SK-N-SH (cell line): ENCODE data around the gene CYB561A3. TPM values are rescaled to one million over a fixed set of nuclear protein-coding genes. Genes with fewer than 3 reads are reported as not detected.
A peak's percentile ranks its signal among the peaks of the same experiment; 100 is the strongest.

ENCODE experiments used
- CTCF ChIA-PET: fragments of 300-600, 350-600 bp; formaldehyde crosslinking; extraction: SDS; loops from one replicate; lab custom pipeline; 2021; lab: Yijun Ruan, JAX
- POLR2A ChIA-PET: fragments of 350-600 bp; sonication (Branson Sonifier 250); formaldehyde crosslinking; extraction: SDS; loops from one replicate; lab custom pipeline; 2020; ENCODE audit warnings: antibody characterized with exemption, inconsistent platforms; lab: Yijun Ruan, JAX
- DNase-seq: peaks from one replicate; pipeline ENCODE4 v3.0.0; 2012
- H2AFZ ChIP-seq: fragments of 200-600 bp; sonication (generic); 2 replicates; pipeline ENCODE4 v1.8.1; 2016; ENCODE audit warnings: antibody characterized with exemption, mild to moderate bottlenecking, low read depth
- H3F3A ChIP-seq: fragments of 200-600 bp; sonication (generic); replicated peaks from 2 replicates; pipeline ENCODE3; 2016; ENCODE audit warnings: antibody characterized with exemption, mild to moderate bottlenecking; ENCODE audit not compliant: insufficient read depth
- H3K27ac ChIP-seq, 2 experiments: fragments of 200-500 bp in 1 of 2; fragments of 200-600 bp in 1 of 2; sonication (Bioruptor generic) in 1 of 2; sonication (generic), shearing (Covaris generic) in 1 of 2; 2 replicates each; pipeline versions ENCODE4 v1.5.1 to v1.6.1; 2014 to 2016; ENCODE audit warnings: low read depth in 2 of 2, inconsistent platforms in 1 of 2, low read length in 1 of 2, mild to moderate bottlenecking in 1 of 2, mixed read lengths in 1 of 2
- H3K27me3 ChIP-seq: fragments of 200-600 bp; sonication (generic), shearing (Covaris generic); 2 replicates; pipeline ENCODE4 v1.6.1; 2016; ENCODE audit warnings: mixed run types; ENCODE audit not compliant: insufficient read depth
- H3K36me3 ChIP-seq, 2 experiments: fragments of 200-500 bp in 1 of 2; fragments of 200-600 bp in 1 of 2; sonication (Bioruptor generic) in 1 of 2; sonication (generic) in 1 of 2; replicated peaks in 1 of 2; 2 replicates each; pipeline versions ENCODE3 to v1.5.1; 2014 to 2016; ENCODE audit warnings: low read length in 1 of 2, mild to moderate bottlenecking in 1 of 2; ENCODE audit not compliant: insufficient read depth in 2 of 2, control insufficient read depth in 1 of 2
- H3K4me1 ChIP-seq, 2 experiments: fragments of 200-500 bp in 1 of 2; fragments of 200-600 bp in 1 of 2; sonication (Bioruptor generic) in 1 of 2; sonication (generic), shearing (Covaris generic) in 1 of 2; 2 replicates each; pipeline versions ENCODE4 v1.5.1 to v1.6.1; 2014 to 2016; ENCODE audit warnings: low read depth in 1 of 2, low read length in 1 of 2, mixed run types in 1 of 2; ENCODE audit not compliant: insufficient read depth in 2 of 2, control insufficient read depth in 1 of 2
- H3K4me2 ChIP-seq: fragments of 200-600 bp; sonication (generic), shearing (Covaris generic); 2 replicates; pipeline ENCODE4 v1.6.1; 2017; ENCODE audit warnings: mixed run types
- H3K4me3 ChIP-seq, 2 experiments: fragments of 200-500 bp in 1 of 2; fragments of 200-600 bp in 1 of 2; sonication (Bioruptor generic) in 1 of 2; sonication (generic), shearing (Covaris generic) in 1 of 2; 2 replicates each; pipeline versions ENCODE4 v1.5.1 to v1.8.1; 2014 to 2016; ENCODE audit warnings: low read depth in 2 of 2, inconsistent platforms in 1 of 2, low read length in 1 of 2, mild to moderate bottlenecking in 1 of 2, mixed read lengths in 1 of 2, moderate library complexity in 1 of 2
- H3K79me2 ChIP-seq: fragments of 200-600 bp; sonication (generic); 2 replicates; pipeline ENCODE4 v1.8.1; 2017; ENCODE audit warnings: mild to moderate bottlenecking; ENCODE audit not compliant: insufficient read depth
- H3K9ac ChIP-seq: fragments of 200-600 bp; sonication (generic); 2 replicates; pipeline ENCODE4 v1.6.1; 2017; ENCODE audit warnings: mixed run types
- H3K9me2 ChIP-seq: fragments of 200-600 bp; sonication (generic); 2 replicates; pipeline ENCODE4 v1.6.1; 2017; ENCODE audit warnings: mixed run types
- H3K9me3 ChIP-seq: fragments of 200-600 bp; sonication (generic); 2 replicates; pipeline ENCODE4 v1.6.1; 2017; ENCODE audit warnings: mixed run types, mild to moderate bottlenecking, moderate library complexity
- H4K20me1 ChIP-seq: fragments of 200-600 bp; sonication (generic); 2 replicates; pipeline ENCODE4 v1.6.1; 2017; ENCODE audit warnings: mild to moderate bottlenecking, mixed run types; ENCODE audit not compliant: insufficient read depth
- CHD2 ChIP-seq: fragments of 150-350 bp; IDR thresholded peaks from 2 replicates; pipeline ENCODE4 v1.6.1; 2018; ENCODE audit warnings: low read length; ENCODE audit not compliant: partially characterized antibody
- EP300 ChIP-seq, 2 experiments: IDR thresholded peaks; 2 replicates each; pipeline versions ENCODE4 v1.4.0 to v1.6.1; 2012; ENCODE audit warnings: borderline replicate concordance in 1 of 2, low read depth in 1 of 2, low read length in 1 of 2
- EZH2phosphoT487 ChIP-seq: fragments of 200-600 bp; sonication (generic); IDR thresholded peaks from 2 replicates; pipeline ENCODE4 v1.6.1; 2017; ENCODE audit warnings: low read depth, mixed run types, mild to moderate bottlenecking, antibody characterized with exemption, moderate library complexity, borderline replicate concordance
- FOXJ3 ChIP-seq: sonication (generic); formaldehyde crosslinking; IDR thresholded peaks from 2 replicates; pipeline ENCODE4 v1.5.1; 2020; ENCODE audit warnings: mild to moderate bottlenecking, missing genetic modification reagents
- FOXM1 ChIP-seq: IDR thresholded peaks from 2 replicates; pipeline ENCODE4 v1.4.0; 2012; ENCODE audit warnings: low read depth, mild to moderate bottlenecking
- GATA2 ChIP-seq: sonication (generic); formaldehyde crosslinking; IDR thresholded peaks from 2 replicates; pipeline ENCODE4 v1.5.0; 2020; ENCODE audit warnings: mild to moderate bottlenecking, missing genetic modification reagents
- JUND ChIP-seq: IDR thresholded peaks from 2 replicates; pipeline ENCODE4 v1.4.0; 2012
- MAX ChIP-seq: IDR thresholded peaks from 2 replicates; pipeline ENCODE4 v1.4.0; 2012; ENCODE audit warnings: low read depth
- MXI1 ChIP-seq: IDR thresholded peaks from 2 replicates; pipeline ENCODE4 v1.6.1; 2012; ENCODE audit warnings: mild to moderate bottlenecking, low read depth, low read length, improper control_type of control experiment
- NRF1 ChIP-seq: IDR thresholded peaks from 2 replicates; pipeline ENCODE4 v1.6.1; 2012; ENCODE audit warnings: low read depth, mild to moderate bottlenecking, low read length
- POLR2AphosphoS5 ChIP-seq: IDR thresholded peaks from 2 replicates; pipeline ENCODE4 v1.6.1; 2012; ENCODE audit warnings: low read depth, low read length
- RAD21 ChIP-seq: IDR thresholded peaks from 2 replicates; pipeline ENCODE4 v1.6.1; 2012; ENCODE audit warnings: mild to moderate bottlenecking, low read length
- REST ChIP-seq: IDR thresholded peaks from 2 replicates; pipeline ENCODE4 v1.6.1; 2012; ENCODE audit warnings: mild to moderate bottlenecking, low read depth, low read length, moderate library complexity
- RXRA ChIP-seq: IDR thresholded peaks from 2 replicates; pipeline ENCODE4 v1.4.0; 2012; ENCODE audit warnings: low read depth, mild to moderate bottlenecking, borderline replicate concordance
- SIN3A ChIP-seq: IDR thresholded peaks from 2 replicates; pipeline ENCODE4 v1.6.1; 2012; ENCODE audit warnings: low read depth, mild to moderate bottlenecking, low read length, moderate library complexity, borderline replicate concordance
- SMC3 ChIP-seq: IDR thresholded peaks from 2 replicates; pipeline ENCODE4 v1.6.1; 2012; ENCODE audit warnings: low read depth, low read length, improper control_type of control experiment
- TAF1 ChIP-seq: IDR thresholded peaks from 2 replicates; pipeline ENCODE4 v1.6.1; 2012; ENCODE audit warnings: low read depth, mild to moderate bottlenecking, low read length, moderate library complexity, borderline replicate concordance
- TCF12 ChIP-seq: IDR thresholded peaks from 2 replicates; pipeline ENCODE4 v1.4.0; 2012
- TEAD4 ChIP-seq: IDR thresholded peaks from 2 replicates; pipeline ENCODE4 v1.4.0; 2012; ENCODE audit warnings: mild to moderate bottlenecking, borderline replicate concordance; ENCODE audit not compliant: insufficient read depth
- USF1 ChIP-seq: IDR thresholded peaks from 2 replicates; pipeline ENCODE4 v1.4.0; 2012; ENCODE audit warnings: low read depth, borderline replicate concordance
- YY1 ChIP-seq: IDR thresholded peaks from 2 replicates; pipeline ENCODE4 v1.4.0; 2012; ENCODE audit warnings: low read depth, mild to moderate bottlenecking
- ZBTB33 ChIP-seq: IDR thresholded peaks from 2 replicates; pipeline ENCODE4 v1.4.0; 2012; ENCODE audit warnings: low read depth, borderline replicate concordance
- WGBS: methylation state at CpG from one replicate; pipeline ENCODE4 v1.1.6; 2017; ENCODE audit warnings: low lambda C conversion rate; 5-methylcytosine and 5-hydroxymethylcytosine counted together
- polyA plus RNA-seq, 3 experiments: library from polyadenylated mRNA; depleted of rRNA; stranded (reverse); fragments of >200 nt; gene quantifications; 2 replicates each; pipeline ENCODE4 v1.2.3, GENCODE V29; 2012
- TF ChIP-seq, protein P1 (sequence below): IDR thresholded peaks from 2 replicates; pipeline ENCODE4; 2012

CYB561A3 gene
- polyA plus RNA-seq, 1 of the 3 experiments (the other 2 are of a cell fraction), result 76.4 TPM

DNA sequence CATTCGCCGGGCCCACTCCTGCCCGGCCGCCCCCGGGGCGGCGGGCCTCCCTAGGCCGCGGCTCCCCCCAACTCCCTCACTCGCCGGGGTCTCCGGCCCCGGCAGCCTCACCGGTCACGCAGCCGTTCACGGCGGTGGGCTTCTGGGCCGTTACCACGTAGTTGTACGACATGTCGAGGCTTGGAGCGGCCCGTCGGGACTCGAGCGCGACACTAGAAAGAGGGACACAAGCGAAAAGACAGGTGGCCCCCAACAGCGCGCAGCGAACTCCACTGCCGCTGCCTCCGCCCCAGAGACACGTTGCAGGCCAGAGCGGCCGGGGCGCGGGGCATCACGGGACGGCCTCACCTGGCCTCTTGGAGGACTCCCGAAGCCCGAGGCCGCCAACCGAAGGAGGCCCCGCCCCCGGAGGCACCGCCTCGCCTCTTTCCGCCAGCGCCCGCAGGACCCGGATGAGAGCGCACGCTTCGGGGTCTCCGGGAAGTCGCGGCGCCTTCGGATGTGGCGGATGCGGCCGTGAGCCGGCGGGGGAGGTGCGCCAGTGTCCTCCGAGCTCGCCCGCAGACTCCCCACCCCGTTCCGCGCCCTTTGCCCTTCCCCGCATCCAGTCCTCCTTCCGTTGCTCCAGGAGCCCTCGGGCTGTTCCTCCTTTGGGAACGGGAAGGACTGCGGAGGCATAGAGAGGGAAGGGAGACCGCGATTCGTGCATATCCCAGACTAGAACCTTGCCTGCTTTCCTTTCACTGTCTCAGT is 28.7 kb downstream of the CYB561A3 start, which contains the start of the genes DDB1 and TKFC:
Gene DDB1, minus strand, starts transcription at position 309 of the 753 bp plus-strand sequence. Its CDS starts 137 bp downstream, at position 172.
Gene TKFC, plus strand, starts transcription at position 432 of the 753 bp plus-strand sequence. CDS start 1,501 bp downstream, outside the sequence.
- peaks cover 9% of the 10 kb centered on the region for H3F3A ChIP-seq
- H3K9me3 ChIP-seq, result no peaks in the 10 kb centered on the region
- peak within 1 kb of the TSS; percentile 74 to 96 for H3K27ac ChIP-seq
- ChIA-PET POLR2A (interaction anchor here (1.2 to 4.3 kb wide), 6 partner anchors 24 to 96 kb away, joined by 3 to 48 read pairs (median 5); partner anchors contain the start of genes CPSF7, CYB561A3, SDHAF2 and TMEM138), CTCF (interaction anchor here (0.8 to 7.9 kb wide), 7 partner anchors 24 to 306 kb away, joined by 3 to 300 read pairs (median 6); partner anchors contain the start of gene TMEM216)
- peaks cover 50% of the 10 kb centered on the region for H3K79me2 ChIP-seq
- no peaks in the 10 kb centered on the region for H3K9me2 ChIP-seq
- peaks cover 26% of the 10 kb centered on the region for H4K20me1 ChIP-seq
- H2AFZ ChIP-seq, result peak within 1 kb of the TSS; percentile 84
- peaks cover 21 to 40% of the 10 kb centered on the region in 2 experiments for H3K4me1 ChIP-seq
- peaks cover 17% of the 10 kb centered on the region in 2 experiments for H3K36me3 ChIP-seq
- peak within 1 kb of the TSS; percentile 96 for H3K4me2 ChIP-seq
- DNase-seq, result peak; percentile 99
- no peaks in the 10 kb centered on the region for H3K27me3 ChIP-seq
- H3K9ac ChIP-seq, result peak within 1 kb of the TSS; percentile 99
- peak within 1 kb of the TSS; percentile 92 to 93 for H3K4me3 ChIP-seq
- WGBS, result 0% methylated on average over 29 of the region's 81 CpGs
- no peak for TF ChIP-seq SMC3
- no peak for TF ChIP-seq RXRA
- peak; percentile 91 for TF ChIP-seq MXI1
- peak; percentile 91 for TF ChIP-seq MAX
- peak; percentile 88 for TF ChIP-seq SIN3A
- TF ChIP-seq EZH2phosphoT487, result no peak
- TF ChIP-seq POLR2AphosphoS5, result peak; percentile 97
- TF ChIP-seq FOXJ3, result peak; percentile 69; the same call in 1 of the 2 replicates
- TF ChIP-seq FOXM1, result no peak
- TF ChIP-seq USF1, result 0 out of 2 replicates have a peak, but pooled peaks have one; percentile 40
- peak; percentile 87; the same call in 1 of the 2 replicates for TF ChIP-seq TAF1
- peak; percentile 48; the same call in 1 of the 2 replicates for TF ChIP-seq TCF12
- no peak for TF ChIP-seq TEAD4
- no peak for TF ChIP-seq RAD21
- no peak for TF ChIP-seq JUND
- peak; percentile 48 for TF ChIP-seq CHD2
- no peak for TF ChIP-seq EP300 (IDR thresholded peaks at IDR 0.05; ENCODE audit: borderline replicate concordance in 1 of 2, low read depth in 1 of 2, low read length in 1 of 2)
- no peak for TF ChIP-seq ZBTB33
- TF ChIP-seq, protein P1, sequence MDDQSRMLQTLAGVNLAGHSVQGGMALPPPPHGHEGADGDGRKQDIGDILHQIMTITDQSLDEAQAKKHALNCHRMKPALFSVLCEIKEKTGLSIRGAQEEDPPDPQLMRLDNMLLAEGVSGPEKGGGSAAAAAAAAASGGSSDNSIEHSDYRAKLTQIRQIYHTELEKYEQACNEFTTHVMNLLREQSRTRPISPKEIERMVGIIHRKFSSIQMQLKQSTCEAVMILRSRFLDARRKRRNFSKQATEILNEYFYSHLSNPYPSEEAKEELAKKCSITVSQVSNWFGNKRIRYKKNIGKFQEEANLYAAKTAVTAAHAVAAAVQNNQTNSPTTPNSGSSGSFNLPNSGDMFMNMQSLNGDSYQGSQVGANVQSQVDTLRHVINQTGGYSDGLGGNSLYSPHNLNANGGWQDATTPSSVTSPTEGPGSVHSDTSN, result no peak; the same call in 1 of the 2 replicates
- TF ChIP-seq NRF1, result no peak
- TF ChIP-seq YY1, result peak; percentile 38; the same call in 1 of the 2 replicates
- TF ChIP-seq REST, result no peak; the same call in 1 of the 2 replicates
- no peak for TF ChIP-seq GATA2 (CRISPR knock-in tag)
